HepG2 (cell line): ENCODE measurements around the gene HID1. TPM values are rescaled to one million over a fixed set of nuclear protein-coding genes. Genes with fewer than 3 reads are reported as not detected.

Experiments
- ATAC-seq: fragments of 200-7000 bp; cut with Tn5 transposase; 3 replicates; pipeline ENCODE4 v1.9.1; 2020; ENCODE audit warnings: mild to moderate bottlenecking, moderate library complexity
- BruUV-seq: library from RNA; stranded (reverse); fragments of 400-500 nt; replicated peaks from 2 replicates; lab custom pipeline; 2021; lab: Mats Ljungman, UMichigan
- CTCF ChIA-PET: fragments of 300-600 bp; formaldehyde crosslinking; extraction: SDS; loops from one replicate; lab custom pipeline; 2021; ENCODE audit warnings: low total read pairs, inconsistent platforms, low intra/inter-chr PET ratio; lab: Yijun Ruan, JAX
- POLR2A ChIA-PET: fragments of 350-600 bp; sonication (Branson Sonifier 250); formaldehyde crosslinking; loops from one replicate; lab custom pipeline; 2020; ENCODE audit warnings: antibody characterized with exemption, inconsistent platforms; lab: Yijun Ruan, JAX
- DNase-seq: peaks from one replicate; pipeline ENCODE4 v3.0.0-alpha.2; 2015; ENCODE audit warnings: low spot score
- FAIRE-seq: peaks from 3 replicates; lab custom pipeline; 2011; peaks lifted over from hg19 to GRCh38; lab: Jason Lieb, UNC
- H2AFZ ChIP-seq: one replicate; pipeline ENCODE4 v1.6.1; 2011; ENCODE audit warnings: low read length, inconsistent platforms
- H3K27ac ChIP-seq: fragments of 300-600 bp; 3 replicates; pipeline ENCODE4 v1.8.0; 2011; ENCODE audit warnings: mixed run types, mild to moderate bottlenecking, mixed read lengths, low read length, inconsistent platforms; ENCODE audit not compliant: insufficient read depth; ENCODE audit errors: extremely low read length
- H3K27me3 ChIP-seq, 2 experiments: fragments of 200-600 bp in 1 of 2; 2 replicates in 1 of 2; 3 replicates in 1 of 2; pipeline versions ENCODE4 v1.6.0 to v1.8.0; 2011; ENCODE audit warnings: low read length in 2 of 2, mild to moderate bottlenecking in 2 of 2, moderate library complexity in 2 of 2, inconsistent platforms in 1 of 2; ENCODE audit not compliant: insufficient read depth in 2 of 2, control insufficient read depth in 1 of 2
- H3K36me3 ChIP-seq, 2 experiments: fragments of 200-600 bp in 1 of 2; replicated peaks in 1 of 2; 2 replicates in 1 of 2; 3 replicates in 1 of 2; pipeline versions ENCODE4 v1.5.1 to v1.8.0; 2011; ENCODE audit warnings: low read length in 2 of 2, inconsistent platforms in 1 of 2; ENCODE audit not compliant: insufficient read depth in 2 of 2, control insufficient read depth in 1 of 2
- H3K4me1 ChIP-seq: 2 replicates; pipeline ENCODE4 v1.5.1; 2012; ENCODE audit warnings: low read length, inconsistent platforms; ENCODE audit not compliant: insufficient read depth
- H3K4me2 ChIP-seq: 2 replicates; pipeline ENCODE4 v1.6.0; 2011; ENCODE audit warnings: low read depth, low read length, inconsistent platforms
- H3K4me3 ChIP-seq, 3 experiments: fragments of 200-600 bp in 1 of 3; sonication (generic), shearing (Covaris generic) in 1 of 3; replicated peaks in 1 of 3; 2 replicates each; pipeline ENCODE4 v1.5.1; 2011 to 2016; ENCODE audit warnings: low read length in 3 of 3, inconsistent platforms in 2 of 3, low read depth in 2 of 3, mild to moderate bottlenecking in 2 of 3, control low read depth in 1 of 3, mixed read lengths in 1 of 3; ENCODE audit not compliant: insufficient read depth in 1 of 3
- H3K79me2 ChIP-seq: one replicate; pipeline ENCODE4 v1.6.1; 2011; ENCODE audit warnings: low read length, inconsistent platforms; ENCODE audit not compliant: insufficient read depth
- H3K9ac ChIP-seq: 2 replicates; pipeline ENCODE4 v1.6.0; 2011; ENCODE audit warnings: mild to moderate bottlenecking, low read depth, low read length, inconsistent platforms; ENCODE audit not compliant: insufficient read depth
- H3K9me3 ChIP-seq: 2 replicates; pipeline ENCODE4 v1.5.1; 2012; ENCODE audit warnings: mild to moderate bottlenecking, low read length
- H4K20me1 ChIP-seq: 2 replicates; pipeline ENCODE4 v1.6.0; 2011; ENCODE audit warnings: inconsistent platforms, mild to moderate bottlenecking, low read length, moderate library complexity; ENCODE audit not compliant: insufficient read depth
- EZH2 ChIP-seq: conservative IDR thresholded peaks from 2 replicates; pipeline ENCODE4 v1.6.1; 2012; ENCODE audit warnings: mild to moderate bottlenecking, low read depth, low read length, moderate library complexity
- FOXJ3 ChIP-seq: sonication (generic); formaldehyde crosslinking; IDR thresholded peaks from 2 replicates; pipeline ENCODE4 v1.4.0; 2020; ENCODE audit warnings: missing genetic modification reagents, mild to moderate bottlenecking, borderline replicate concordance
- U2AF1 ChIP-seq: fragments of 200-400 bp; formaldehyde crosslinking; optimal IDR thresholded peaks from 2 replicates; pipeline ENCODE3; 2017; ENCODE audit warnings: mild to moderate bottlenecking, low read depth, low read length
- WGBS: methylation state at CpG from one replicate; pipeline ENCODE4 v1.1.6; 2017; ENCODE audit warnings: low lambda C conversion rate; 5-methylcytosine and 5-hydroxymethylcytosine counted together
- in situ Hi-C: cut with HindIII; loops from 2 replicates; pipeline ENCODE4 v1.10.0; 2017; ENCODE audit warnings: low pct_unique_long_range_greater_than_20kb; ENCODE audit not compliant: extremely low pct_ligation_motif_present
- intact Hi-C: fragments of 100-400 bp; cut with micrococcal nuclease; formaldehyde crosslinking; loops from one replicate; pipeline ENCODE4 v1.10.0; 2022; ENCODE audit not compliant: unreplicated experiment
- polyA plus RNA-seq, 8 experiments: library from polyadenylated mRNA; depleted of rRNA in 3 of 8; stranded (reverse) in 7 of 8; unstranded in 1 of 8; fragments of >200 nt; fragmentation: Illumina TruSeq in 4 of 8; extraction: Trizol in 4 of 8; gene quantifications; 2 replicates each; pipeline versions ENCODE4 v1.2.1 to v1.2.3, GENCODE V29; 2011 to 2016; ENCODE audit warnings: low read depth in 4 of 8, missing spikeins in 1 of 8, mixed read lengths in 1 of 8; ENCODE audit not compliant: insufficient read depth in 1 of 8
- total RNA-seq, 5 experiments: library from RNA; depleted of rRNA; stranded (reverse); fragments of >200 nt; fragmentation: Illumina TruSeq; extraction: Trizol; gene quantifications; 2 replicates each; pipeline ENCODE4 v1.2.3, GENCODE V29; 2016; ENCODE audit warnings: low read depth in 1 of 5
- TF ChIP-seq, protein P1 (sequence below): sonication (generic); IDR thresholded peaks from 2 replicates; pipeline ENCODE4 v1.6.1; 2016; ENCODE audit warnings: low read depth, borderline replicate concordance

HID1 gene
- total and polyA plus RNA-seq, 2 of the 13 experiments (the other 11 are each of a cell fraction or from before 2014, with no cell fraction given): 2.1 to 10.6 TPM

DNA sequence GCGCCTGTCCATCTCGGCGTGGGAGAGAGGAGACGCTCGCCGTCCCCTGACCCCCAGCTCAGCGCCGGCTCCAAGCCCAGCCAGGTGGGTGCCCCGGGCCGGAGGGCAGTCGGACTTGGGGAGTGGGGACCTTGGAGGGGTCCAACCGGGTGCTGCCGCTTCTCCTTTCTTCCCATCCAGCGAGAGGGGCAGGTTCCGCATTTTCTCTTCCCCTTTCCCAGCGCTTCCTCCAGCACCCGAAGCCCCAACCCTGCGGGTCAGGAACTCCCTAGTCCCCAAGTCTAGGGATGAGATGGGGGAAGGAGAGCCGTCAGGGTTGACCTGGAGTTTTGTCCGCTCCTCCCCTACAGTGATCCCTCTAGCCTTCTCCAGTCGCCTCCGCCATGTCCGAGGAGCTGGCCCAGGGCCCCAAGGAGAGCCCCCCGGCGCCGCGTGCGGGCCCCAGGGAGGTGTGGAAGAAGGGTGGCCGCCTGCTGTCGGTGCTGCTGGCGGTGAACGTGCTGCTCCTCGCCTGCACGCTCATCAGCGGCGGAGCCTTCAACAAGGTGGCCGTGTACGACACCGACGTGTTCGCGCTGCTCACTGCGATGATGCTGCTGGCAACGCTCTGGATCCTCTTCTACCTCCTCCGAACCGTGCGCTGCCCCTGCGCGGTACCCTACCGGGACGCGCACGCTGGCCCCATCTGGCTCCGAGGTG is 48.2 kb downstream of the HID1 start, which contains the start of gene OTOP2:
OTOP2 (plus strand) TSS at position 24 of the 699 bp plus-strand sequence; CDS start at position 384, 360 bp downstream.
- in situ Hi-C loops (loop anchor here (5.0 kb wide), 1 partner anchor 33 kb away; no protein-coding TSS in a partner anchor), intact Hi-C loops (no loop called here)
- peak within 1 kb of the TSS; percentile 30 to 53 (median 35); a peak in 4 of 6 replicates for H3K4me3 ChIP-seq
- H3K27ac ChIP-seq: no peak within 1 kb of the TSS
- H3K4me2 ChIP-seq: peak within 1 kb of the TSS; percentile 74
- no peak for TF ChIP-seq U2AF1
- TF ChIP-seq FOXJ3 (CRISPR knock-in tag): no peak
- TF ChIP-seq EZH2: 0 out of 2 replicates have a peak, but pooled peaks have one; percentile 39
- TF ChIP-seq, protein P1, sequence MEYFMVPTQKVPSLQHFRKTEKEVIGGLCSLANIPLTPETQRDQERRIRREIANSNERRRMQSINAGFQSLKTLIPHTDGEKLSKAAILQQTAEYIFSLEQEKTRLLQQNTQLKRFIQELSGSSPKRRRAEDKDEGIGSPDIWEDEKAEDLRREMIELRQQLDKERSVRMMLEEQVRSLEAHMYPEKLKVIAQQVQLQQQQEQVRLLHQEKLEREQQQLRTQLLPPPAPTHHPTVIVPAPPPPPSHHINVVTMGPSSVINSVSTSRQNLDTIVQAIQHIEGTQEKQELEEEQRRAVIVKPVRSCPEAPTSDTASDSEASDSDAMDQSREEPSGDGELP: no peak
- WGBS: 22% methylated on average over 29 of the region's 54 CpGs
- H3K4me1 ChIP-seq: peaks cover 16% of the 10 kb centered on the region; the same call in 1 of the 2 replicates
- FAIRE-seq (no peak), DNase-seq (no peak), ATAC-seq (no peak)
- no peak within 1 kb of the TSS for H2AFZ ChIP-seq
- H3K79me2 ChIP-seq: no peaks in the 10 kb centered on the region
- no peaks in the 10 kb centered on the region for H3K9me3 ChIP-seq
- H4K20me1 ChIP-seq: no peaks in the 10 kb centered on the region
- no peak within 1 kb of the TSS for H3K9ac ChIP-seq
- no TSS peak for BruUV-seq
- H3K36me3 ChIP-seq: no peaks in the 10 kb centered on the region
- peaks cover 23 to 82% of the 10 kb centered on the region in 2 experiments for H3K27me3 ChIP-seq
- ChIA-PET CTCF (interaction anchor here (0.6 to 3.4 kb wide), 3 partner anchors 33 to 97 kb away, joined by 3 to 32 read pairs (median 23); no protein-coding TSS in a partner anchor), POLR2A (interaction anchor here (0.7 to 1.5 kb wide), 2 partner anchors 36 to 52 kb away, joined by 3 to 4 read pairs; partner anchors contain the start of gene FDXR)
